Activated naive CD4-positive, alpha-beta T cell treated with anti-CD3 and anti-CD28 coated beads for 36 hours (primary cell): ENCODE data around the gene ARPP21. TPM values are rescaled to one million over a fixed set of nuclear protein-coding genes. Genes with fewer than 3 reads are reported as not detected.

Experiments used
- CTCF ChIA-PET: fragments of 350-600 bp; sonication (Branson Sonifier 250); formaldehyde crosslinking; loops from one replicate; lab custom pipeline; 2021; ENCODE audit warnings: antibody characterized with exemption; lab: Charles Lee
- DNase-seq: peaks from one replicate; pipeline ENCODE4 v3.0.0-alpha.2; 2020
- H3K27ac Mint-ChIP-seq: one replicate; pipeline ENCODE4 v1.8.0; 2021; ENCODE audit warnings: mild to moderate bottlenecking, mixed read lengths
- H3K27me3 Mint-ChIP-seq: one replicate; pipeline ENCODE4 v1.8.0; 2021; ENCODE audit warnings: low read depth, mixed read lengths
- H3K36me3 Mint-ChIP-seq: one replicate; pipeline ENCODE4 v1.8.0; 2021; ENCODE audit warnings: low read depth, mixed read lengths
- H3K4me1 Mint-ChIP-seq: one replicate; pipeline ENCODE4 v1.8.0; 2021; ENCODE audit warnings: low read depth, mixed read lengths
- H3K4me3 Mint-ChIP-seq: one replicate; pipeline ENCODE4 v1.8.0; 2021; ENCODE audit warnings: mild to moderate bottlenecking, moderate library complexity, mixed read lengths
- H3K9me3 Mint-ChIP-seq: one replicate; pipeline ENCODE4 v1.8.0; 2021; ENCODE audit warnings: mixed read lengths
- intact Hi-C: fragments of 100-400 bp; cut with micrococcal nuclease; formaldehyde crosslinking; loops from one replicate; pipeline ENCODE4 v1.15.1; 2023
- total RNA-seq, 2 experiments: library from RNA; stranded (reverse); gene quantifications; one replicate each; pipeline ENCODE4 v1.2.3, GENCODE V29; 2021

The ARPP21 gene
- total RNA-seq, 2 experiments from 2014 or later = not detected

DNA sequence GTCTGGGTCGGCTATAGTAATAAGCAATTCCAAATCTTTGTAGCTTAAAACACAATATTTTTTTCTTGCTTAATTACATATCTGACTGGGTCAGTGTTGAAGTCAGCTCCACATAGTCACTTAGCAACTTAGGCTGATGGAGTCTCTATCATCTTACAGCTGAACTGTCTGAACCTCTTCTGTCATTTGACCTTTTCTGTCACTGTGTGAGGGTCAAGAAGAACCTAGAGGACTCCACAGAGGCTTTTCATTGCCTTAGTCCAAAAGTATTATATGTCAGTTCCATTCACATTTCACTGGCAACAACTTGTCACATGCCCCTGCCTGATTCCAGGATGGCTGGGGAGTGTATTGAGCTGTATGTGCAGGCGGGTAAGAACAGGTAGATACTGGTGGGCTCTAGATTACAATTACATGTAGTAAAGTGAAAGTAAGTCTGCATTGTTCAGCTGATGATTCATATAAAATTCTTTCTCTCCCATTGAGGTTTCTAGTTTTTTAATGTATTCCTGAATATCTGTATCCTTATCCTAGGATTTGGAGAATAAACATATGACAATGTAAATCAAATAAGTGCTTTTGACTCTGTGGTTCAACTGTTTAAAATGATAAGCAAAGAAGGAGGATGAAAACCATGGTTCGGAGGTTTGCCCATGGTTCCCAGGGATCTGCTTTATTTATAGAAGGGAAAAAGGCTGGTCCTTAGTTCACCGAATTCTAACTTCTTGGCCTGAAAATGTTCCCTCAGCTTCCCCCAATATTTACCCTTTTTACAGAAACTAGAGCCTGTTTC, 5.8 kb upstream of the ARPP21 start:
- no peak overlapping the region for H3K4me3 Mint-ChIP-seq
- no peaks in the 10 kb centered on the region for H3K9me3 Mint-ChIP-seq
- H3K27me3 Mint-ChIP-seq = peaks cover 10% of the 10 kb centered on the region
- CTCF ChIA-PET = no interaction called here
- intact Hi-C loops = no loop called here
- DNase-seq = no peak
- peaks cover 1% of the 10 kb centered on the region for H3K4me1 Mint-ChIP-seq
- peaks cover 1% of the 10 kb centered on the region for H3K36me3 Mint-ChIP-seq
- no peak overlapping the region for H3K27ac Mint-ChIP-seq

DNA sequence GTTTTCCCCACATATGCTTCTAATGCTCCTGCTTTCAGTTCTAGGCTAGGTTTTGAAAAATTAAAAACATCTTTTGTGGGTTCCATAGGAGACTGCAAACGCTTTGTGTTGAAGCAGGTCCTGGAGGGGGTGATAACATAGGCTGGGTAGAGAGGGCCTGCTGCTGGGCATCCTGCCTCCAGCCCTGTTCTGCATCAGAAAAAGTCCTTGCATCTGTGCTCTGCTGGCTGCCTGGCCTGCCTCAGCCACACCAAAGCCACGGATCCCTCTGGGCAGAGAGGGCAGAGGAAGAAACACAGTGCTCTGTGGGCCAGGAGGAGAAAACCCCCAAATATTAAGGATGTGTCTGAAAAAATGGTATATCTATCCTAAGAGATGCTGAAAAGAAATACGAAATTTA, 3.9 kb upstream of the ARPP21 start:
- H3K4me1 Mint-ChIP-seq = peaks cover 10% of the 10 kb centered on the region
- H3K4me3 Mint-ChIP-seq = no peak overlapping the region
- DNase-seq = no peak
- CTCF ChIA-PET = no interaction called here
- intact Hi-C loops = no loop called here
- no peak overlapping the region for H3K27ac Mint-ChIP-seq
- H3K9me3 Mint-ChIP-seq = no peaks in the 10 kb centered on the region
- H3K27me3 Mint-ChIP-seq = peaks cover 23% of the 10 kb centered on the region
- peaks cover 2% of the 10 kb centered on the region for H3K36me3 Mint-ChIP-seq

DNA sequence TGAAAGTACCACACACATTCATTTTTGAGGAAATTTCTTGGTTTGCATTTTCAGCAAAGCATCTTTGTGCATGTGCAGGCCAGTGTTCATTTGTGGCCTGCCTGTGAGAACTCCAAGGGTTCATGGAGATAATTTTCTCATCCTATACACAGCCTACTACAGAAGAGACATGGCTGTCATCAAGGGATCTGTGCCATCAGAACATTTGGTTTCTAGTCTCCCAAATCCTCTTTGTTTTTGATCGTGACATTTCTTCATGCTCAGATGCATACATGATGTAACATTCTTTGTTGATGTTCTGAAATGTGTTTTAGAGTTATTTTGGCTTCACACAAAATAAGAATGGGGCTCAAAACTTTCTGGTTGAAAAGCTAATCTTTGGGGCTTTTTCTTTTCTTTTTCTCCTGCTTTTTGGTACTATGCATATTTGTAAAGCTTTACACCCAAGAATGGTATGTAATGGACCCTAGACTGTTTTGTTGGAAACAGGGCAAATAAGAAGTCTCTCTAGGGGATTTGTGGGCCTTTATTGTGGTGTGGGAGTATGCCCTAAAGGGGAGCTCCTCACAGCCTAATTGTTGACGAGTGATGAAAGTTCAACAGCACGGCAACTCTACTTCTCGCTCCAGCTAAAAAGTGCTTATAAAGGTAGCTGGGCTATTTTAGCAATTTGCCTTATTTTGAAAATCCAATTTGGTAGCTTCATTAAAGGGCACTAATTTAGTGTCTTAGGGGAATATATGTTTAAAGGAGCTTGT, 3.2 kb upstream of the ARPP21 start:
- Mint-ChIP-seq H3K36me3 (peaks cover 2% of the 10 kb centered on the region), H3K27ac (no peak overlapping the region), H3K4me1 (peaks cover 14% of the 10 kb centered on the region), H3K27me3 (peaks cover 28% of the 10 kb centered on the region), H3K9me3 (no peaks in the 10 kb centered on the region), H3K4me3 (no peak overlapping the region)
- intact Hi-C loops = no loop called here
- no peak for DNase-seq
- CTCF ChIA-PET = interaction anchor here (0.7 kb wide), 1 partner anchor 671 kb away, joined by 3 read pairs; no protein-coding TSS in a partner anchor

DNA sequence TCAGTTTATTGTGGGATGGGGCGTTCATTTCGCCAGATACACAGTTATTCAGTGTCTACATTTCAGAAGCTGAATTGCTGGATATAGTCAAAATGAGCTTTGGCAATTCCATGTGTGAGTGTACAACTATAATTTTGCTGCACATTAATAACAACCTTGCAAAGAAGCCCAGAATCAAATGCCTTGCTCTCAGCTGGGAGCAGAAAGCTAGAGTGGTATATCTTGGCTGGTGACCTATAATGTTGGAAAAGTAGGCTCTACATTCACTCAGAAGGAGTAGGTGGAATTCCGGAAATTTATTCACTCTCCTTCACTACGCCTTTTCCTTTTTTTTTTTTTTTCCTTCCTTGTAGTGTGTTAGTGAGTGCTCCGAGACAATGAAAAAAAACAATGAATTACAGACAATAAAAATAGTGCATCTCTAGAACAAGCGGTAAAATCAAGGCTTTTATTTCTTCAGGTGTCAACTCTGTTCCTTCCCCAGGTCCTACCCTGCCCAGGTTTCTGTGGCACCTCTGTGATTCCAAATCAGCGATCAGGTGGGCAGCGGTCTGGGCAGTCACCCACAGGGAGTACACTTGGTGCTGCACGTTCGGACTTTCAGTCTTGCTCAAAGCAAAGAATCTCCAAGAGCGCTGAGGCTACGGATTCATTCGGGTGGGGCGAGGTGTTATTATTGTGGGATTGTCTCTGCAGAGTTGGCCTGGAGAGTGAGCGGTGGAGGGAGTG, 910 bp upstream of the ARPP21 start:
- no peak for DNase-seq
- H3K4me3 Mint-ChIP-seq = no peak overlapping the region

DNA sequence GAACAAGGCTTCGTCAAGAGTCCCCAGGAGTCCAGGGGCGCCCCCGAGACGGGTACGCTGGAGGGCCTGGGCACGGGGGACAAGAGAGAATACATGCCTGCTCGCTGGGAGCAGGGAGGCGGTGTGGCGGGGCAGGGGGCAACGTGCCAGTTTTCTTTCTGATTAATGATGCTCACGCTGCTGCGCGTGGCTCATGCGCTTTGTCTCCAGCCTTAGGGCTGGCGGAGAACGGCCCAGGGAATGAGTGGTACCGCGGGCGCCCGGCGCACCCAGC, 408 bp upstream of the ARPP21 start:
- Mint-ChIP-seq H3K4me1 (peaks cover 14% of the 10 kb centered on the region), H3K36me3 (peaks cover 2% of the 10 kb centered on the region), H3K4me3 (no peak overlapping the region), H3K27ac (no peak overlapping the region), H3K9me3 (no peaks in the 10 kb centered on the region), H3K27me3 (peaks cover 39% of the 10 kb centered on the region)
- intact Hi-C loops = no loop called here
- CTCF ChIA-PET = no interaction called here
- DNase-seq = no peak

More for the DNA sequence above, 910 bp upstream of the ARPP21 start:
- Mint-ChIP-seq H3K4me1 (peaks cover 14% of the 10 kb centered on the region), H3K27ac (no peak overlapping the region), H3K9me3 (no peaks in the 10 kb centered on the region), H3K36me3 (peaks cover 2% of the 10 kb centered on the region), H3K27me3 (peaks cover 37% of the 10 kb centered on the region)
- intact Hi-C loops = no loop called here
- CTCF ChIA-PET = no interaction called here

DNA sequence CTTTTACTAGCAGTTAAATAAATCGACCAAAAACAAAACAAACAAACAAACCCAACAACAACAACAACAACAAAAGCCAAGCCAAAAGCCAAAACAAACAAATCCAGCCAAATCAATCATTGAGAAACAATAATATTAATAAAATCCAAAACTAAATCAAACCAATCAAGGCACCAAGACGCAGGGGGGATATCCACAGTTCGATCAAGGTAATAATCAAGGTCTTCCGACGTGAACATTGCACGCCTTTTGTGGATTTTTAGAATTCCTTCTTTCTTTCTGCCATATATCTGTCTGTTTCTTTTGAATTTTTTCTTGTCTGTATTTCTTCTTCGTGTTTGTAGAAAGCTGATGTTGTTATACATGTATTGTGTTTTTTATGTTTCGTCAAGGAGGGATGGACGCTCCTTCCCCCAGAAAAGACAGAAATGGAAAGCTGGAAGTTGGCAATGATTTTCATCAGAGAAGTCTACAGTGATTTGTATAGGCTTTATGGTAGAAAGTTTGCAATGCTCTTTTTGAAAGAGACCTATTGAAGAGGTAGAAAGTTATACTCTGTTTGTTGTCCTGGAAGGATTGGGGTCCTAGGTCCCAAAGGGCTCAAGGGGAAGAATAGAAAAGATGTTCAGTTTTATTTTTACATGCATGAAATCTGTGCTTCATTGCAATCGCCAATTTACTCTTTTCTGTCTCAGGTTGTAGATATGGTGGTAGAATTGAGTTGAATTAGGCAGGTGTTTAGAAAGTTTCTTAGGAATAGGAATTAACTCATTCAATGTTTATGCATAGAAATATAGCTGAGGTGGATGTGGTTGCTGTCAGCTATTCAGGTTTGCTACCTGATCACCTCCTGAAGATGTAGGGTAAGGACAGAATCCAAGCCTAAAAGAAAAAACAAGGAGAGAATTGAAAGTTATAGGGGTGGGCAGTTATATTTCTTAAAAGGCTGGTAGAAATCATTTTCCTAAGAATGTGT, 1.2 kb downstream of the ARPP21 start:
- CTCF ChIA-PET = no interaction called here
- no peak overlapping the region for H3K4me3 Mint-ChIP-seq
- intact Hi-C loops = no loop called here

DNA sequence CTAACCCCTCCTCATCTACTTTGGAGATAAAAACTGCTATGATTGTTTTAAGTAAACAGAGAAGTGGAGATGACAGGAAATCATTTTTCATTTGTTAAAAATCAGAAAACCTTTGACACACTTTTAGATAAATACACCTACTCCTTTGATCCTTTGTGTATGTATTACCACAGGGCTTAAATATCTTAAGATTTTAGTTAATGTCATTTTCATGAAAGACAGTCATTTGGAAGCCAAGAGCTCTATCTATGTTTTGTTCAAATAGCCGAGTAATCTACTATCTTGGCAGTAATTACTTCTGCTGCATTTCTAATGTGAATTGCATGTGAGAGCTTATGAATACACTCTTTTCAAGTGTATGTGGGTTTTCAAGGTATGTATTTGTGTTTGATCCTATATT, 2.0 kb downstream of the ARPP21 start:
- peaks cover 39% of the 10 kb centered on the region for H3K27me3 Mint-ChIP-seq
- H3K36me3 Mint-ChIP-seq = peaks cover 2% of the 10 kb centered on the region
- H3K4me1 Mint-ChIP-seq = peaks cover 14% of the 10 kb centered on the region
- no peak overlapping the region for H3K27ac Mint-ChIP-seq
- no peaks in the 10 kb centered on the region for H3K9me3 Mint-ChIP-seq
- CTCF ChIA-PET = no interaction called here
- no peak overlapping the region for H3K4me3 Mint-ChIP-seq
- intact Hi-C loops = no loop called here
- no peak for DNase-seq

More for the DNA sequence above, 1.2 kb downstream of the ARPP21 start:
- Mint-ChIP-seq H3K27me3 (peaks cover 39% of the 10 kb centered on the region), H3K9me3 (no peaks in the 10 kb centered on the region), H3K36me3 (peaks cover 2% of the 10 kb centered on the region), H3K27ac (no peak overlapping the region), H3K4me1 (peaks cover 14% of the 10 kb centered on the region)
- no peak for DNase-seq

DNA sequence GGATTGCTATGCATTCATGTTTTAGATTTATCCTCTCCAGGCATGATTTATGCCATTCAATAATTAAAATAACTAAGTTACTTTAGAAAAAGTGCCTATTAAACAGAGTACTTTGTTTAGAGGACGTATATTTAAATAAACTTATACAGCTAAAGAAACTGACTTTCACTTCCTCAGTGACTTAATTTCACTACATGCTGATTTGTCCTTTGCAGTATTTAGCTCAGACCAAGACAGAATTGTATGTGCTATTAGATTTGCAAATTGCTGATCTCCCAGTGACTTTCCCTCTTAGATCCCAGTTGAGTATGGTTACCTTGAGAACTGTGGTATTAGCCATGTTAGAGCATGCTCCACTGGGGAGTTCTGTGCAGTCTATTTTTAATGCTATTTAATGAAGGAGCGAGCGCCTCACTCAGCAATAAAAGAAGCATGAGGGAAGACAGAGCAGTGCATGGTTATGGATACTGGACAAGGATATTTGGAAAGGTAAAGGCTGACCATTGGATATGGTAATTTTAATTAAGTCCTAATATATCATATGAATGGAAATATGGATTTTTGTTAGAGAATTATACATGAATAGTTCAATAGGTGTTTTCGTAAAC, 2.7 kb downstream of the ARPP21 start:
- Mint-ChIP-seq H3K4me3 (no peak overlapping the region), H3K27me3 (peaks cover 39% of the 10 kb centered on the region), H3K9me3 (no peaks in the 10 kb centered on the region), H3K36me3 (peaks cover 2% of the 10 kb centered on the region), H3K4me1 (peaks cover 14% of the 10 kb centered on the region), H3K27ac (no peak overlapping the region)
- intact Hi-C loops = no loop called here
- DNase-seq = no peak
- CTCF ChIA-PET = no interaction called here

DNA sequence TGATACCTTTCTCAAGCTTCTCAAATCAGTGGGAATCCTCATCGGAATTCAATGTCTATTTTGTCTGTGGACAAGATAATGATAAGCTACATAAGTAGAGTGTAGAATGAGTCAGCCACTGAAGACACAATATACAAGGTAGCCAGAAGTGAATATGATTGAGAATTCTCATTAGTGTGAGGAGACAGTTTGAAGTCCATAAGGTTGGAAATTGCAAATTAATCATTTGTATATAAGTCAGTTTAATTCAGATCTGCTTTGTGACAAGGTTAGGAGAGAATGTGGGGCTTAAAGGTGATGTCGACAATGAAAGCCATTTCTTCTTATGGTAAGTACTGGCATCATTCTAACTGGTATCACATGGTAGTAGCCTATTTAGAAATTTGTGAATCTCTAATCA, 4.2 kb downstream of the ARPP21 start:
- Mint-ChIP-seq H3K27ac (no peak overlapping the region), H3K9me3 (no peaks in the 10 kb centered on the region), H3K36me3 (peaks cover 1% of the 10 kb centered on the region), H3K27me3 (peaks cover 33% of the 10 kb centered on the region), H3K4me3 (no peak overlapping the region), H3K4me1 (peaks cover 13% of the 10 kb centered on the region)
- no peak for DNase-seq
- CTCF ChIA-PET = interaction anchor here (0.6 kb wide), 2 partner anchors 357 to 393 kb away, joined by 3 to 5 read pairs; no protein-coding TSS in a partner anchor
- intact Hi-C loops = no loop called here

DNA sequence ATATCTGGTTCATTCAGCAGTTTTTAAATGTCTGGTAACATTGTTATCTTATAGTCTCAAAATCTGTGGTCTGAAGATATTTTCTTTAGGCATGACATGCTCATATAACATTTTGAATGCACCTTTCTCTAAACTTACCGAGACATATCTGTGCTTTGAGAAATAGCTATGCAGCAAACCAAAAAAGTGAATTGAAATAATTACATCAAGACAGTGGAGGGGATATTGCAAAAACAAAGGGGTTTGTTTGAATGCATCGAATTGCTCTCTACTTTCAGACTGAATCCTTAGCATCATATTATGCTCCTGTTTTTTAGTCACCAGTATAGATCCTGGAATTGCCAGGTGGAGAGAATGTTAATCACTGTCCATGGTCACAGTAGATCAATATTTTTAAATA, 5.1 kb downstream of the ARPP21 start:
- no peak for DNase-seq
- Mint-ChIP-seq H3K4me1 (peaks cover 8% of the 10 kb centered on the region), H3K27ac (no peak overlapping the region), H3K27me3 (peaks cover 31% of the 10 kb centered on the region), H3K4me3 (no peak overlapping the region), H3K36me3 (no peaks in the 10 kb centered on the region), H3K9me3 (no peaks in the 10 kb centered on the region)
- CTCF ChIA-PET = no interaction called here
- intact Hi-C loops = no loop called here

DNA sequence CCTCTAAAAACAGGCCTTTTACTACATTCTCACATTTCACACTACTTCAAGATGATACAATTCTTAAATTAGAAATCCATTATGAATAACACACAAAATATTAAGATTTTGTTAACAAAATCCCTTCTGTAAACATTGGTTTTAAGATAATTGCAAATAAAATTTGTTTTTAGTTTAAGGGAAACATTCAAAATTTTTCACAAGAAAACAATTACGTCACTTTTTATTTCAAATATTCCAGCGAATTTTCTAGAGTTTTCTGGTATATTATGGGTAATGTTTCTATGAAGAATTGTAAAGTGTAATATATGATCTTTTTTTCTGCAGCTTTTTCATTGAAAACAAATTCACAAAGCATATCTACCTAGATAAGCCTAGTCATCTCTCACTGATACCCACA, 5.9 kb downstream of the ARPP21 start:
- Mint-ChIP-seq H3K9me3 (no peaks in the 10 kb centered on the region), H3K4me1 (peaks cover 5% of the 10 kb centered on the region), H3K4me3 (no peak overlapping the region), H3K27me3 (peaks cover 25% of the 10 kb centered on the region), H3K36me3 (no peaks in the 10 kb centered on the region), H3K27ac (no peak overlapping the region)
- intact Hi-C loops = no loop called here
- DNase-seq = no peak
- CTCF ChIA-PET = no interaction called here
